Keratinocyte (primary cell): ENCODE measurements around the gene AMDHD2. TPM values are rescaled to one million over a fixed set of nuclear protein-coding genes. Genes with fewer than 3 reads are reported as not detected.

ENCODE experiments used
- DNase-seq: peaks from one replicate; pipeline ENCODE4 v3.0.0-alpha.2; 2011; ENCODE audit warnings: low read depth, missing footprints, low spot score
- FAIRE-seq: peaks from 2 replicates; lab custom pipeline; 2011; peaks lifted over from hg19 to GRCh38; lab: Jason Lieb, UNC
- H2AFZ ChIP-seq: 2 replicates; pipeline ENCODE4 v1.6.0; 2012; ENCODE audit warnings: low read length, control low read depth, inconsistent platforms; ENCODE audit not compliant: control insufficient read depth
- H3K27ac ChIP-seq: 2 replicates; pipeline ENCODE4 v1.5.1; 2011; ENCODE audit warnings: low read length; ENCODE audit not compliant: control insufficient read depth, insufficient read depth
- H3K27me3 ChIP-seq: 3 replicates; pipeline ENCODE4 v1.6.0; 2011; ENCODE audit warnings: low read length; ENCODE audit not compliant: control insufficient read depth, insufficient read depth; ENCODE audit errors: extremely low read depth
- H3K36me3 ChIP-seq, 2 experiments: 2 replicates in 1 of 2; 3 replicates in 1 of 2; pipeline ENCODE4 v1.5.1; 2011; ENCODE audit warnings: low read length in 2 of 2, mild to moderate bottlenecking in 1 of 2; ENCODE audit not compliant: control insufficient read depth in 2 of 2, insufficient read depth in 2 of 2; ENCODE audit errors: extremely low read depth in 1 of 2
- H3K4me1 ChIP-seq: 3 replicates; pipeline ENCODE4 v1.5.1; 2011; ENCODE audit warnings: low read length; ENCODE audit not compliant: control insufficient read depth, insufficient read depth; ENCODE audit errors: extremely low read depth
- H3K4me2 ChIP-seq: 3 replicates; pipeline ENCODE4 v1.6.0; 2011; ENCODE audit warnings: low read depth, low read length; ENCODE audit not compliant: control insufficient read depth, insufficient read depth; ENCODE audit errors: extremely low read depth
- H3K4me3 ChIP-seq, 3 experiments: fragments of 200-600 bp in 1 of 3; sonication (generic) in 1 of 3; 2 replicates in 2 of 3; 3 replicates in 1 of 3; pipeline ENCODE4 v1.5.1; 2011 to 2016; ENCODE audit warnings: low read length in 3 of 3, mild to moderate bottlenecking in 3 of 3, control low read depth in 2 of 3, inconsistent platforms in 1 of 3, low read depth in 1 of 3, mixed read lengths in 1 of 3, mixed run types in 1 of 3, moderate library complexity in 1 of 3; ENCODE audit not compliant: control insufficient read depth in 2 of 3, insufficient read depth in 2 of 3; ENCODE audit errors: extremely low read depth in 1 of 3
- H3K79me2 ChIP-seq: 2 replicates; pipeline ENCODE4 v1.6.0; 2012; ENCODE audit warnings: low read length; ENCODE audit not compliant: control insufficient read depth, insufficient read depth
- H3K9ac ChIP-seq: 3 replicates; pipeline ENCODE4 v1.6.0; 2011; ENCODE audit warnings: low read length; ENCODE audit not compliant: control insufficient read depth, insufficient read depth; ENCODE audit errors: extremely low read depth
- H3K9me1 ChIP-seq: 3 replicates; pipeline ENCODE4 v1.6.0; 2011; ENCODE audit warnings: low read length; ENCODE audit not compliant: control insufficient read depth, insufficient read depth; ENCODE audit errors: extremely low read depth
- H3K9me3 ChIP-seq: 2 replicates; pipeline ENCODE4 v1.5.1; 2012; ENCODE audit warnings: low read depth, low read length; ENCODE audit not compliant: control insufficient read depth
- H4K20me1 ChIP-seq: 3 replicates; pipeline ENCODE4 v1.6.0; 2011; ENCODE audit warnings: low read length; ENCODE audit not compliant: control insufficient read depth, insufficient read depth; ENCODE audit errors: extremely low read depth
- CTCF ChIP-seq, 3 experiments: IDR thresholded peaks in 1 of 3; conservative IDR thresholded peaks in 1 of 3; optimal IDR thresholded peaks in 1 of 3; 2 replicates in 2 of 3; 3 replicates in 1 of 3; pipeline versions ENCODE3 to v1.5.1; 2011; ENCODE audit warnings: low read length in 3 of 3, mild to moderate bottlenecking in 3 of 3, moderate library complexity in 2 of 3, control low read depth in 1 of 3, inconsistent platforms in 1 of 3; ENCODE audit not compliant: insufficient read depth in 2 of 3; ENCODE audit errors: extremely low read depth in 1 of 3
- EZH2 ChIP-seq: IDR thresholded peaks from one replicate; pipeline ENCODE4 v1.6.1; 2012; ENCODE audit warnings: inconsistent platforms, mild to moderate bottlenecking, low read length, moderate library complexity
- dilution Hi-C: fragments of 300-500 bp; cut with MboI; formaldehyde crosslinking; loops from one replicate; pipeline ENCODE4 v1.7.0; 2020; ENCODE audit warnings: low sequenced_read_pairs; ENCODE audit not compliant: extremely low pct_ligation_motif_present
- polyA plus RNA-seq, 5 experiments: library from polyadenylated mRNA; depleted of rRNA in 3 of 5; stranded (reverse) in 3 of 5; stranded (forward) in 1 of 5; unstranded in 1 of 5; fragments of >200 nt; gene quantifications; 1 replicate in 1 of 5; 2 replicates in 3 of 5; 3 replicates in 1 of 5; pipeline versions ENCODE4 v1.2.1 to v1.2.3, GENCODE V29; 2011 to 2012; ENCODE audit warnings: missing spikeins in 2 of 5, low read depth in 1 of 5, low replicate concordance in 1 of 5

Gene AMDHD2
- polyA plus RNA-seq, 1 donor (not counting 4 experiments of a cell fraction or from before 2014, with no cell fraction given) = 8.9 TPM

- TF ChIP-seq EZH2 = no peak
- TF ChIP-seq CTCF (optimal IDR thresholded peaks at IDR 0.05 in 1 of 3, IDR thresholded peaks at IDR 0.05 in 1 of 3, conservative IDR thresholded peaks at IDR 0.05 in 1 of 3; ENCODE audit: extremely low read depth in 1 of 3, insufficient read depth in 2 of 3, low read length in 3 of 3) = peak in 1 of 3 experiments; percentile 1
- Histone ChIP-seq H3K27ac (no peak overlapping the region), H3K4me1 (peaks cover 37% of the 10 kb centered on the region), H3K4me3 (no peak overlapping the region), H3K36me3 (peaks cover 10 to 22% of the 10 kb centered on the region in 2 experiments), H4K20me1 (peaks cover 38% of the 10 kb centered on the region), H2AFZ (no peak overlapping the region), H3K27me3 (no peaks in the 10 kb centered on the region), H3K4me2 (no peak overlapping the region), H3K9ac (no peak overlapping the region), H3K9me3 (no peaks in the 10 kb centered on the region), H3K79me2 (peaks cover 67% of the 10 kb centered on the region), H3K9me1 (peaks cover 14% of the 10 kb centered on the region)
- FAIRE-seq (no peak), DNase-seq (no peak)
- dilution Hi-C loops = no loop called here
These were observed 1.1 kb upstream of the AMDHD2 start for GRCh38 chr16:2518823-2519710.

DNA sequence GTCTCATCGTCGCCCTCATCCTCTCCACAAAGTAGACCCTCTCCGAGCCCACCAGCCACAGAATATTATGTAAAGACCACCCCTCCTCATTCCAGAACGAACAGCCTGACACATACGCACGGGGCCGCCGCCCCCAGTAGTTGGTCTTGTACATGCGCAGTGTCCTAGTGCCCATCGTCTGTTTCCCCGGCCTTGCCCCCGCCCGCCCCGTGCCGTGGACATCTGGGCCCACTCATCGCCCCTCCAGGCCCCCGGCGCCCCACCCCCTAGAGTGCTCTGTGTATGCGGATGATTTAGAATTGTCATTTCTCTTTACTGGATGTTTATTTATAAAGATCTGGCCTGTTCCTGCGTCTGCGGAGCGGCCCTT, 475 bp upstream of the AMDHD2 start:
- Histone ChIP-seq H3K4me3 (no peak overlapping the region), H3K4me1 (peaks cover 37% of the 10 kb centered on the region)

More for the DNA sequence above, 475 bp upstream of the AMDHD2 start:
- no peaks in the 10 kb centered on the region for H3K9me3 ChIP-seq
- peak overlapping the region; percentile 44 for H3K9ac ChIP-seq
- H3K4me2 ChIP-seq = peak overlapping the region; percentile 32
- dilution Hi-C loops = no loop called here
- H3K36me3 ChIP-seq = peaks cover 14 to 28% of the 10 kb centered on the region in 2 experiments
- DNase-seq (no peak), FAIRE-seq (no peak)
- H3K79me2 ChIP-seq = peaks cover 62% of the 10 kb centered on the region
- H4K20me1 ChIP-seq = peaks cover 41% of the 10 kb centered on the region
- H3K27ac ChIP-seq = peak overlapping the region; percentile 26
- H2AFZ ChIP-seq = no peak overlapping the region
- peaks cover 14% of the 10 kb centered on the region for H3K9me1 ChIP-seq
- no peak for TF ChIP-seq CTCF (optimal IDR thresholded peaks at IDR 0.05 in 1 of 3, IDR thresholded peaks at IDR 0.05 in 1 of 3, conservative IDR thresholded peaks at IDR 0.05 in 1 of 3; ENCODE audit: extremely low read depth in 1 of 3, insufficient read depth in 2 of 3, low read length in 3 of 3)
- H3K27me3 ChIP-seq = no peaks in the 10 kb centered on the region
